DOHH2 (cell line): ENCODE measurements around the gene ABR.

Experiments
- H3F3A ChIP-seq: fragments of 200-600 bp; sonication (generic), shearing (Covaris generic); 2 replicates; pipeline ENCODE4 v1.6.0; 2016; ENCODE audit warnings: antibody characterized with exemption, mild to moderate bottlenecking; ENCODE audit not compliant: control insufficient read depth, insufficient read depth
- H3K27ac ChIP-seq: fragments of 200-600 bp; sonication (generic); 2 replicates; pipeline ENCODE4 v1.5.1; 2014; ENCODE audit warnings: low read depth, mild to moderate bottlenecking, low read length, moderate library complexity
- H3K27me3 ChIP-seq: fragments of 200-600 bp; sonication (generic); 2 replicates; pipeline ENCODE4 v1.6.1; 2014; ENCODE audit warnings: mild to moderate bottlenecking, low read length, mixed read lengths; ENCODE audit not compliant: control insufficient read depth
- H3K36me3 ChIP-seq: fragments of 200-600 bp; sonication (generic); 2 replicates; pipeline ENCODE4 v1.6.1; 2014; ENCODE audit warnings: mild to moderate bottlenecking, low read length, moderate library complexity, mixed read lengths; ENCODE audit not compliant: control insufficient read depth
- H3K4me1 ChIP-seq: fragments of 200-600 bp; sonication (generic); 2 replicates; pipeline ENCODE4 v1.6.1; 2014; ENCODE audit warnings: mild to moderate bottlenecking, low read length, mixed read lengths; ENCODE audit not compliant: control insufficient read depth
- H3K4me2 ChIP-seq: fragments of 200-600 bp; sonication (generic); 2 replicates; pipeline ENCODE4 v1.6.0; 2014; ENCODE audit warnings: mild to moderate bottlenecking, low read length, moderate library complexity
- H3K4me3 ChIP-seq: fragments of 200-600 bp; sonication (generic); 2 replicates; pipeline ENCODE4 v1.5.1; 2014; ENCODE audit warnings: mild to moderate bottlenecking, low read length, mixed read lengths
- H3K79me2 ChIP-seq: fragments of 200-600 bp; sonication (generic); 2 replicates; pipeline ENCODE4 v1.6.1; 2014; ENCODE audit warnings: mild to moderate bottlenecking, low read length, mixed read lengths; ENCODE audit not compliant: control insufficient read depth
- H3K9me2 ChIP-seq: fragments of 200-600 bp; sonication (generic); replicated peaks from 2 replicates; pipeline ENCODE4 v1.6.1; 2014; ENCODE audit warnings: mild to moderate bottlenecking, low read length, mixed read lengths; ENCODE audit not compliant: control insufficient read depth
- H3K9me3 ChIP-seq: fragments of 200-600 bp; sonication (generic); 2 replicates; pipeline ENCODE4 v1.6.1; 2014; ENCODE audit warnings: antibody characterized with exemption, low read length, mixed read lengths; ENCODE audit not compliant: control insufficient read depth, insufficient read depth
- H4K20me1 ChIP-seq: fragments of 200-600 bp; sonication (generic); 2 replicates; pipeline ENCODE4 v1.6.0; 2014; ENCODE audit warnings: low read depth, mild to moderate bottlenecking, antibody characterized with exemption, low read length, moderate library complexity; ENCODE audit not compliant: control insufficient read depth, insufficient read depth
- CTCF ChIP-seq: fragments of 200-600 bp; sonication (generic); IDR thresholded peaks from one replicate; pipeline ENCODE4 v1.5.1; 2014; ENCODE audit warnings: antibody characterized with exemption, mild to moderate bottlenecking, low read depth, low read length; ENCODE audit not compliant: poor library complexity, severe bottlenecking
- EZH2phosphoT487 ChIP-seq: fragments of 200-600 bp; sonication (generic); IDR thresholded peaks from 2 replicates; pipeline ENCODE4 v1.6.1; 2017; ENCODE audit warnings: borderline replicate concordance, mild to moderate bottlenecking, antibody characterized with exemption, low read length, moderate library complexity, mixed read lengths

Gene ABR

GRCh38 chr17:1003633-1003971, 176.2 kb downstream of the ABR start:
- H3K4me1 ChIP-seq: peaks cover 10% of the 10 kb centered on the region

GRCh38 chr17:1002771-1003555, 176.8 kb downstream of the ABR start:
- H3K4me2 ChIP-seq: no peak overlapping the region
- peaks cover 27% of the 10 kb centered on the region for H3F3A ChIP-seq
- H3K9me3 ChIP-seq: no peaks in the 10 kb centered on the region
- H3K79me2 ChIP-seq: peaks cover 18% of the 10 kb centered on the region
- H3K4me1 ChIP-seq: peaks cover 16% of the 10 kb centered on the region
- peaks cover 20% of the 10 kb centered on the region; the same call in 1 of the 2 replicates for H4K20me1 ChIP-seq
- no peak overlapping the region for H3K27ac ChIP-seq
- peaks cover 88% of the 10 kb centered on the region for H3K36me3 ChIP-seq
- TF ChIP-seq EZH2phosphoT487 (no peak), CTCF (no peak)
- no peaks in the 10 kb centered on the region for H3K27me3 ChIP-seq
- no peaks in the 10 kb centered on the region for H3K9me2 ChIP-seq
- H3K4me3 ChIP-seq: no peak overlapping the region

More at GRCh38 chr17:1003633-1003971, 176.2 kb downstream of the ABR start:
- Histone ChIP-seq H3K27me3 (no peaks in the 10 kb centered on the region), H3K79me2 (peaks cover 12% of the 10 kb centered on the region), H4K20me1 (peaks cover 18% of the 10 kb centered on the region; the same call in 1 of the 2 replicates), H3K4me2 (no peak overlapping the region), H3K4me3 (no peak overlapping the region), H3K27ac (no peak overlapping the region), H3K9me2 (no peaks in the 10 kb centered on the region), H3F3A (peaks cover 26% of the 10 kb centered on the region), H3K36me3 (peaks cover 89% of the 10 kb centered on the region), H3K9me3 (no peaks in the 10 kb centered on the region)
- TF ChIP-seq CTCF (no peak), EZH2phosphoT487 (no peak)

GRCh38 chr17:1002412-1002753, 177.4 kb downstream of the ABR start:
- Histone ChIP-seq H3K9me3 (no peaks in the 10 kb centered on the region), H3K4me1 (peaks cover 19% of the 10 kb centered on the region), H3K36me3 (peaks cover 82% of the 10 kb centered on the region), H3K9me2 (no peaks in the 10 kb centered on the region), H3K27ac (no peak overlapping the region), H3F3A (peaks cover 27% of the 10 kb centered on the region), H4K20me1 (peaks cover 20% of the 10 kb centered on the region; the same call in 1 of the 2 replicates), H3K79me2 (peaks cover 24% of the 10 kb centered on the region), H3K4me2 (no peak overlapping the region), H3K27me3 (no peaks in the 10 kb centered on the region), H3K4me3 (no peak overlapping the region)
- TF ChIP-seq EZH2phosphoT487 (no peak), CTCF (no peak)
